GM12878 (cell line): ENCODE data around the gene ACACA. TPM values are rescaled to one million over a fixed set of nuclear protein-coding genes. Genes with fewer than 3 reads are reported as not detected.
"Not testable (repeated sequence)": the region's sequence is repeated elsewhere in the genome, so short reads cannot be mapped to it uniquely, and the experiment has no call there.

Experiments used
- ATAC-seq: fragments of 200-7000 bp; cut with Tn5 transposase; 3 replicates; pipeline ENCODE4 v1.9.1; 2020; ENCODE audit warnings: mild to moderate bottlenecking, moderate library complexity
- BruUV-seq: library from RNA; stranded (reverse); fragments of 400-500 nt; replicated peaks from 2 replicates; lab custom pipeline; 2021; lab: Mats Ljungman, UMichigan
- CTCF ChIA-PET: fragments of 300-600 bp; sonication (Branson Sonifier 250); formaldehyde crosslinking; extraction: SDS; loops from one replicate; lab custom pipeline; 2021; ENCODE audit warnings: inconsistent platforms; lab: Yijun Ruan, JAX
- POLR2A ChIA-PET: fragments of 350-600 bp; formaldehyde crosslinking; extraction: SDS; loops from one replicate; lab custom pipeline; 2021; ENCODE audit warnings: inconsistent platforms; lab: Charles Lee
- RAD21 ChIA-PET: fragments of 300-600 bp; sonication (Branson Sonifier 250); formaldehyde crosslinking; loops from one replicate; lab custom pipeline; 2023; ENCODE audit warnings: antibody characterized with exemption; ENCODE audit not compliant: unreplicated experiment; lab: Charles Lee
- SMC1A ChIA-PET: fragments of 300-600 bp; sonication (Branson Sonifier 250); formaldehyde crosslinking; loops from one replicate; lab custom pipeline; 2023; ENCODE audit not compliant: unreplicated experiment, uncharacterized antibody; lab: Charles Lee
- DNase-seq: peaks from one replicate; pipeline ENCODE4 v3.0.0-alpha.2; 2011; ENCODE audit warnings: low read depth, low spot score
- FAIRE-seq: peaks from 3 replicates; lab custom pipeline; 2011; peaks lifted over from hg19 to GRCh38; lab: Jason Lieb, UNC
- H2AFZ ChIP-seq: 2 replicates; pipeline ENCODE4 v1.6.0; 2011; ENCODE audit warnings: low read depth, low read length, control low read depth; ENCODE audit not compliant: control insufficient read depth
- H3K27ac ChIP-seq: 2 replicates; pipeline ENCODE4 v1.5.1; 2011; ENCODE audit warnings: control low read depth; ENCODE audit not compliant: control insufficient read depth, insufficient read depth
- H3K27me3 ChIP-seq, 2 experiments: replicated peaks in 1 of 2; 2 replicates each; pipeline versions ENCODE4 v1.6.0 to v1.6.1; 2011; ENCODE audit warnings: low read length in 1 of 2; ENCODE audit not compliant: control insufficient read depth in 2 of 2, insufficient read depth in 2 of 2
- H3K36me3 ChIP-seq, 2 experiments: 2 replicates each; pipeline ENCODE4 v1.5.1; 2011; ENCODE audit warnings: low read length in 1 of 2; ENCODE audit not compliant: control insufficient read depth in 2 of 2, insufficient read depth in 2 of 2
- H3K4me1 ChIP-seq: 2 replicates; pipeline ENCODE4 v1.6.1; 2011; ENCODE audit warnings: mild to moderate bottlenecking, low read length, moderate library complexity, mixed read lengths; ENCODE audit not compliant: control insufficient read depth, insufficient read depth
- H3K4me2 ChIP-seq: 2 replicates; pipeline ENCODE4 v1.6.0; 2011; ENCODE audit warnings: control low read depth; ENCODE audit not compliant: control insufficient read depth, insufficient read depth
- H3K4me3 ChIP-seq: fragments of 200-600 bp; sonication (generic); 2 replicates; pipeline ENCODE4 v1.5.1; 2016
- H3K79me2 ChIP-seq: 2 replicates; pipeline ENCODE4 v1.6.0; 2011; ENCODE audit warnings: low read length; ENCODE audit not compliant: control insufficient read depth, insufficient read depth
- H3K9ac ChIP-seq: 2 replicates; pipeline ENCODE4 v1.8.0; 2011; ENCODE audit warnings: low read length, control low read depth, mixed read lengths; ENCODE audit not compliant: control insufficient read depth, insufficient read depth
- H3K9me3 ChIP-seq: replicated peaks from 3 replicates; pipeline ENCODE4 v1.5.1; 2011; ENCODE audit warnings: mild to moderate bottlenecking, low read length; ENCODE audit not compliant: control insufficient read depth, insufficient read depth
- H4K20me1 ChIP-seq: 2 replicates; pipeline ENCODE4 v1.6.0; 2011; ENCODE audit not compliant: control insufficient read depth, insufficient read depth
- MLLT1 ChIP-seq: fragments of 450-650 bp; IDR thresholded peaks from 2 replicates; pipeline ENCODE4 v1.6.1; 2016; ENCODE audit warnings: mild to moderate bottlenecking
- WGBS: methylation state at CpG from one replicate; pipeline ENCODE4 v1.1.6; 2016; ENCODE audit warnings: low lambda C conversion rate; ENCODE audit not compliant: insufficient replicate concordance, insufficient coverage; ENCODE audit errors: missing lambda C conversion rate; 5-methylcytosine and 5-hydroxymethylcytosine counted together
- in situ Hi-C: fragments of 300-500 bp; cut with MboI; formaldehyde crosslinking; loops from 9 replicates; pipeline ENCODE4 v1.14.3; 2018; ENCODE audit warnings: mixed read lengths
- intact Hi-C: fragments of 100-400 bp; cut with micrococcal nuclease; formaldehyde crosslinking; loops from one replicate; pipeline ENCODE4 v1.14.2; 2022; ENCODE audit not compliant: unreplicated experiment
- polyA plus RNA-seq, 11 experiments: library from polyadenylated mRNA; depleted of rRNA in 4 of 11; unstranded in 6 of 11; stranded (reverse) in 5 of 11; fragments of >200 nt; fragmentation: Nextera tagmentation in 4 of 11; fragmentation: Illumina TruSeq in 1 of 11; extraction: Ambion mirVana in 4 of 11; extraction: Trizol in 1 of 11; gene quantifications; 1 replicate in 1 of 11; 2 replicates in 10 of 11; pipeline versions ENCODE4 v1.2.1 to v1.2.3, GENCODE V29; 2011 to 2016; ENCODE audit warnings: inconsistent platforms in 2 of 11, missing spikeins in 2 of 11, low read depth in 1 of 11
- total RNA-seq, 4 experiments: library from RNA; depleted of rRNA in 3 of 4; stranded (reverse); fragments of >200 nt in 3 of 4; fragmentation: Illumina TruSeq in 1 of 4; extraction: Trizol in 1 of 4; gene quantifications; 2 replicates each; pipeline versions ENCODE4 v1.2.1 to v1.2.3, GENCODE V29; 2013 to 2021

The ACACA gene
- total and polyA plus RNA-seq, 10 of the 15 experiments (the other 5 are each of a cell fraction or from before 2014, with no cell fraction given): 12.9 to 74.2 (median 32.0) TPM

- not testable (repeated sequence) for DNase-seq, FAIRE-seq
These were observed 49.7 kb downstream of the ACACA start for GRCh38 chr17:37356796-37357569.

GRCh38 chr17:37346863-37347402, 59.7 kb downstream of the ACACA start:
- H3K36me3 ChIP-seq, H3K9me3 ChIP-seq, H3K4me3 ChIP-seq, FAIRE-seq, ATAC-seq, H3K4me2 ChIP-seq, intact Hi-C loops, POLR2A ChIA-PET, DNase-seq, BruUV-seq, H4K20me1 ChIP-seq, H3K27me3 ChIP-seq, in situ Hi-C loops, H3K4me1 ChIP-seq, H3K9ac ChIP-seq, RAD21 ChIA-PET, H3K27ac ChIP-seq, H2AFZ ChIP-seq, CTCF ChIA-PET: not testable (repeated sequence)
- 83% methylated on average over 8 of the region's 8 CpGs for WGBS
- SMC1A ChIA-PET: interaction anchor here (0.9 kb wide), 1 partner anchor 14 kb away, joined by 3 read pairs; no protein-coding TSS in a partner anchor
- H3K79me2 ChIP-seq: peaks cover 11% of the 10 kb centered on the region

More at GRCh38 chr17:37356796-37357569, 49.7 kb downstream of the ACACA start:
- H4K20me1 ChIP-seq, POLR2A ChIA-PET, H3K36me3 ChIP-seq, H3K27ac ChIP-seq, BruUV-seq, H3K27me3 ChIP-seq, H2AFZ ChIP-seq: not testable (repeated sequence)
- peaks cover 12% of the 10 kb centered on the region for H3K4me1 ChIP-seq
- SMC1A ChIA-PET: interaction anchor here (0.9 kb wide), 1 partner anchor 15 kb away, joined by 5 read pairs; no protein-coding TSS in a partner anchor
- 0 out of 2 replicates have a peak, but pooled peaks have one; percentile 51 for TF ChIP-seq MLLT1
- TF ChIP-seq, all 136 proteins: peak for 1; not testable (repeated sequence) for 135
- intact Hi-C loops: loop anchor here (5.0 to 10.0 kb wide), 2 partner anchors 50 to 412 kb away; partner anchors contain the start of genes AATF, ACACA and TADA2A
- in situ Hi-C loops, RAD21 ChIA-PET, CTCF ChIA-PET, H3K9ac ChIP-seq, ATAC-seq, H3K9me3 ChIP-seq: not testable (repeated sequence)
- 94% methylated on average over 12 of the region's 12 CpGs for WGBS
- Histone ChIP-seq H3K4me3 (peak overlapping the region; percentile 78), H3K79me2 (peaks cover 35% of the 10 kb centered on the region), H3K4me2 (peak overlapping the region; percentile 98)
